NCI-H1105 (cell line): ENCODE results near the gene BCR.

Experiments used
- DNase-seq: peaks from one replicate; lab custom pipeline; 2025; lab: John Stamatoyannopoulos, UW

The BCR gene

DNA sequence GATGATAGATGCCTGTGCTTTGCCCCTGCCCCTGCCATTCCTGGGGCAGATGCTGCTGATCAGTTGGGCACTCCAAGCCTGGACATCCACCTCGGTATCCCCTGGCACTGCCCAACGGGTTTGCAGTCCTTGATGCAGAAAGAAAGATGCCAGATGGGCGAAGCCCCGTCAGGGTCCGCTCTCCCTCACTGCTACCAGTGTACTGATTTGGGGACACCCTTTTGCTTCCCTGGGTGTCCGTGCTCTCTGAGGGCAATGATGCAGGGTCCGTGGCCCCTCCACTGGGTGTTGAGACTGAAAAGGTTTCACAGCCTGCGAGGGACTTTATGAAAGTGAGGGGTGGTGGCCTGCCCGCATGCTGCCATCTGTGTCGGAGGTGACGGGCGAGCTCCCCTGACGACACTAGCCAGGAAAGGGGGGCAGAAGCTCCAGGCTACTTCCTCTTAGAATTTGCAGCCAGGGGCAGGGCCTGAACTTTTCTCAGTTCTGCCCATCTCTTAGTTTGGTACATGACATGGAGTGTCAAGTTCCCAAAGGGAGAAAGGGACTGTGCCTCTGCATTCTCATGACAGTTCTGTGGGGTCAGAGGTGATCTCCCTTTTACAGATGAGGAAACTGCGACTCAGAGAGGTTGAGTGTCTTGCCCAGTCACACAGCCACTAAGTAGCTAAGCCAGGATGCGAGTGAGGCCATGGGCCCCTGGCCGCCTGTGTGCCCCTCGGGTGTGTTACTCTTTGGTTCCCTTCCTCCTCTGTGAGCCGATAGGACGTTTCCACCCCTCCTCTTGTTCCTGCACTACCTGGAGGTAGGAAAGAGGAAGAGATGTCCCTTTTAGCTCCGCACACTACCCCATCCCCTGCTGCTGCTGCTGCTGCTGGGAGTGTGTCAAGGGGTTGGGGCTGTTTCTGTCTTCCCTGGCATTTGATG lies 96.6 kb downstream of the BCR start:
- no peak for DNase-seq

DNA sequence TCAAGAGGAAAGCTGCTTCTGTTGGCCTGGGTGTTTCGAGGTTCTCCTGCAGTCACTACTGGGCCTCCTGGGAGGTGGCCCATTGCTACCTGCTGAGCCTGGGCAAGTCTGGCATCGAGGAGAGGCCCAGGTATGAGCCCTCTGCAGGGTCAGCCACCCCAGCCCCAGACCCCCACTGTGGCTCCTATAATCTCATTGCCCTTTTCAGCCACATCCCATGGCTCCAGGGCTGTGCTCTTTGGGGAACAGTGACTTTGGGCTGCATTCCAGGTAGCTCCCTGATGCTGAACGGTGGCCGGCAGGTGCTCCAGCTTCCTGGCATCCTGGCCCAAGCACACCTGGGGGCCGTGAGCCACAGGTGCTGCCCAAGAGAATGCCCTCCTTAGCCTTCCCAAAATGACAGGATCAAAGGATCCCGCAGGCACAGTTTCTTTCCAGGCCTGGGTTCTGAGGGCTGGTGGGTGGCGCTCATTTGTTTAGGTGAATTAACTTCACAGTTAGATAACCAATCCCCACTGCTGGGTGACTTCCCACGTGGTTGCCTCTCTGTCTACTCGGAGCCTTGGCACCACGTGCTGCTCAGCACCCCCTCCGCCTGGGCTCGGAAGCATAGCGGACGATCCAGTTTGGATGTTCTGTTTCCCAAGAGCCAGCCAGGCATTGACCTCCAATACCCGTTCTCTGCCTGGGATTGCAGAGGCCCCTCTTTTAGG lies 97.4 kb downstream of the BCR start:
- no peak for DNase-seq

DNA sequence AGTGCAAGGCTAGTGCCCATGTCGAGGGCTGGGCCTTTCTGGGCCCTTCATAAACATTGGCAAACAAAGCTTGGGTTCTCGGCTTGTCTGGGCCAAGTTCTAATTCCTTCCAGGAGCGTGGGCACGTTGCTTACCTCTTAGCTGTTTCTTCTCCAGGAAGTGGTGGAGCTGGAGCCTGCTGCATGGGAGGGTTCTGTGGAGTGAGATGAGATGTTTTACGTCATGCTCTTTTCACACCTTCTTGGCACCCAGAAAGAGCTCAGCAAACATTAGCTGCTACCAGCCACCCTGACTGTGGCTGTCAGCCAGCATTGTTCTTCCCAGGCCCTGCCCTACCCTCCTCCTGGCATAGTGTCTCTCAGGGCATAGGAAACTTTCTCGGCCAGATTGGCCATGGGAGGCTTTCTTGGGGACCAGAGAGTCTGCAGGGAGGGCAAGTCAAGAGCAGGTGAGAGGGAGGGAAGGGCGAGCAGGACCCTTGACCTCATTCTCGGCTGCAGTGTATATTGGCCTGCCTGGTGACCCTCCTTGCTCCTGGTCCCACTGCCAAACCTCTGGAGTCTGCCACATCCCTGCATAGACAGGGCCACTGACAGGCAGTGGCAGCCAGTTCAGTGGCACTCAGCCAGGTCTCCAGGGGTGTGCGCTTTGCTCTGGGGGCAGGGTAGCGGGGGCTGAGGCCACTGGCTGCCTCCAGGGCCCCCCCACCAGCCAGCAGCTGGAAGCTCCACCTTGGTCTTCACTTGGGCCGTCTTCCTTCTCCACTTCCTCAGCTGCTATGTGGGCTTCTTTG lies 98.8 kb downstream of the BCR start:
- DNase-seq = peak; percentile 19

DNA sequence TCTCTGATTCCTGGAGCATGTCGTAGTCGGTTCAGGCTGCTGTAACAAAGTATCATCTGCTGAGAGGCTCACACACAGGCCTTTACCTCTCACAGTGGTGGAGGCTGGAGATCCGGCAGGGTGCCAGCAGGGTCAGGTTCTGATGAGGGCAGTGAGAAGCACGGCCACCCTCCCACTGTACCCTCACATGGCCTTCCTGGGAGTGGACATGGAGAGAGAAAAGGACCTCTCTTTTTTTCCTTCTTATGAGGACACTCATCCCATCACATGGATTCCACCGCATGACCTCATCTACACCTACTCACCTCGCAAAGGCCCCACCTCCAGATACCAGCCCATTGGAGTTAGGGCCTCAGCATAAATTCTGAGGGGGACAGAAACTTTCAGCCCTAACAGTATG lies 99.5 kb downstream of the BCR start:
- no peak for DNase-seq

DNA sequence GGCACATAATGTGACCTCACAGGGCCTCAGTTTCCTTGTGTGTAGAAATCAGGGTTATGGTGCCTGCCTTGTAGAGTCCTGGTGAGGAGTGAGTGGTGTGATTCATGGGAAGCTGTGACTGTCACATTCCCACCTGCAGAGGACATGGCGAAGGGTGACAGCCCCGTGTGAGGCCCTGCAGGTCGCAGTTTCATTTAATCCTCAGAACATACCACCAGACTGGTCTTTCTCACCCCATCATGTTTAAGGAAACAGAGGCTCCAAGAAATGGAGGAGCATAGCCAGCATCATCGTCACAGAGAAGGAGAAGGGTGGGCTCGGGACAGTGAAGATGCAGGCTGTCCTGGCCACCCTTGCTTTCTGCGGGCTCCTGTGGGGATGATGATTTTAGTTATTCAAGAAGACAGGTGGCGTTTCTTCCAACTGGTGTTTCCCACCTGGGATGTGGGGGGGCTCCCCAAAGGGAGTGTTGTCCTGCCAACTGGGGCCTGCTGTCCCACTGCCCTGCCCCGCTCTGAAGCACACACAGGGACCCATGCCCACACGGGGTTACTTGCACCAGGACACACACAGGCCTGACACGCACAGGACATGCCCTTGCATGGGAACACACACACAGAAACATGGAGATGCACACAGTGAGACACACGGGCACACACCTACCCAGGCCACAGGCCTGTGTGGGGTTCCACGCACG lies 100.2 kb downstream of the BCR start:
- DNase-seq = no peak

DNA sequence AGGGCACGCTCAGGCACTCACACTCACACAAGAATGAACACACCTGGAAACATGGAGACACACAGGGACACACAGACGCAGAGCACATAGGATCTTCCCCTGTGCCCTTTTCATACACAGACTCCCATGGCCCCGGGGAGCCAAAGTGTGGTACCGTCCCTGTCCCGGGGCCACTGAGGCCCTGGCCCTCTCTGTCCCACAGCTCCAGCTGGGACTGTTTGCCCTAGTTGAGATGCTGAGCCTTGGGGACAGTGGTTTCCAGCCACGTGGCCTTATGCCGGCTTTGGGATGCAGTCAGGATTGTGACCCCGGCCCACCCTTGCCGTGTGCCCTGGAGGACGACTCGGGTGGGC lies 100.7 kb downstream of the BCR start:
- no peak for DNase-seq

DNA sequence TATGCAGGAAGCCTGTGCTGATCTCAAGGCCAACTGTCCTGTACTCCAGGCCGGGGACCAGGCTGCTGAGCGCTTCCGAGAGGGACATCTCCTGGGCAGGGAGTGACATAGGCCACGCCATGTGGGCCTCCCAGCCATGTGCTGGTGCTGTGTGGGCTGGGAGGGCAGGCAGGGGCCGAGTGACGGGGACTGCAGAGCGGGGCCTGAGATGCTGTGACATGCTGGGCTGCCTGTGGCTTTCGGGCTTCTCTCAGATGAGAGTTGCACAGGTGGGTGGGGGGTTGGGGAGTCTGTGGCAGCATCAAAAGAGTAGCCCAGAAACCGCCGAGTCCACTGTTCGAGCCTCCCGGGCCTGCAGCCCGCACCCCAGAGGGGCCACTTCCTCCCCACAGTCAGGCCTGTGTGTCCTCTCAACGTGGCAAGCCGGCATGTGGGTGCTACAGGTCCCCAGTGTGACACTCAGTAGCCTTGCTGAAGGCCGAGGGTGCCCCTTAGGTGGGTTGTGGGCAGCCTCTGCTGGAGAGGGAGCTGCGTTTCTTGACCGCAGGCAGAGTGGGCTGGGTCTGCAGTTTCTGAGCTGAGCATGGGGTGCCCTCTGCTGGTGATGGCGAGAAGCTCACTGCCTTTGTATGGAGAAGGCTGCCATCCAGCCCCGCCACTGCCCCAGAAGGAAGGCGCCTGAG lies 101.2 kb downstream of the BCR start:
- peak; percentile 61 for DNase-seq

DNA sequence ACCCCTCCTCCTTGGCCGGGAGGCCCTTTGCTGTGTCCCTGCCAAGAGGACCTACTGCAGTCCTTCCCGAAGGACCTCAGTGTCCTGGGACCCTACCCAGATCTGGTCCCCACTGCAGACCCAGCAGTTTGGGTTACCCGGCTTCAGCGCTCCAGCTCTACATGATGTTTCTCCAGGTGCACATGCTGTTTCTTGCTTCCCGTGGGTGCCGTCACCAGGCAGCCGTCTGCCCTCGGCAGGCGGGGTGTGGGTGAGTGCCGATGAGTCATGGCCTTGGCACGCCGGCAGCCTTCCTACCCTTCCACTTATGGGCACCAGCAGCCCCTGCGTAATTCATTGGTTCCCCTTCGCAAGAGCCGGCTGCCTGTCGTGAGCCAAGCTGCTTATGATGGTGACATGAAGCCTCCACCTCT lies 101.8 kb downstream of the BCR start:
- no peak for DNase-seq

DNA sequence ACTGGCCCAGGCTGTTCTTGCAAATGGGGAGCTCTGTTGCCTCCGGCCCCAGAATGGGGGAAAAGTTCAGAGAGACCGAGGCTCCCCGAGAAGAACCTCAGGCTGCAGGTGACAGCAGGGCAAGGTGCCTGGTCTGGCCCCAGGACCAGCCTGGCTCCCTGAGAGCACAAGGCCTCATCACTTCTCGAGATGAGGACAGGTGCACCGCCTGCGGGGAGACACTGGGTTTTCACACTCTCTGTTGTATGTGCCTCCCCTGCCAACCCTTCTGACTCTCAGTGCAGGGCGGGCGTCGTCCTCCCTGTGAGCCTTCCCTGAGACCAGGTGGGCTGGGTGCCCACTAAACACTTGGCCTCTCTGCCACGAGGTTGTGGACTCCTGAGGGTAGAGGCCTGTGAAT lies 102.2 kb downstream of the BCR start:
- no peak for DNase-seq

DNA sequence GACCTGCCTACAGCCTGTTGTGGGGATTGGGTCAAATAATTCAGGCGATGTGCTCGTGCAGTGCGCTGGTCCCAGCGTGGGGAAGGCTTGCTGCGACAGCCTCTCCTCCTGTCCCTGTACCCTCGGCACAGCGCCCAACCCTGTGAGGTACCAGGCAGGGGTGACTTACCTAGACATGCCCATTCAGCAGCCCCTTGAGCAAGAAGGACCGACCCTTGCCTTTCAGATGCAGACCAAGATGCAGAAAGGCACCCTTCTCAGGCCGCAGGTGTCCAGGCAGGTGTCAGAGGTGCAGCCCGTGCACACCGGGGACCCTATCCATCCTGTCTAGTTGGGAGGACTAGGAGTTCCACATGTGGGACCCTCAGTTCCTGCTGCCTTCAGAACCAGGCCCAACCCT lies 102.7 kb downstream of the BCR start:
- no peak for DNase-seq

DNA sequence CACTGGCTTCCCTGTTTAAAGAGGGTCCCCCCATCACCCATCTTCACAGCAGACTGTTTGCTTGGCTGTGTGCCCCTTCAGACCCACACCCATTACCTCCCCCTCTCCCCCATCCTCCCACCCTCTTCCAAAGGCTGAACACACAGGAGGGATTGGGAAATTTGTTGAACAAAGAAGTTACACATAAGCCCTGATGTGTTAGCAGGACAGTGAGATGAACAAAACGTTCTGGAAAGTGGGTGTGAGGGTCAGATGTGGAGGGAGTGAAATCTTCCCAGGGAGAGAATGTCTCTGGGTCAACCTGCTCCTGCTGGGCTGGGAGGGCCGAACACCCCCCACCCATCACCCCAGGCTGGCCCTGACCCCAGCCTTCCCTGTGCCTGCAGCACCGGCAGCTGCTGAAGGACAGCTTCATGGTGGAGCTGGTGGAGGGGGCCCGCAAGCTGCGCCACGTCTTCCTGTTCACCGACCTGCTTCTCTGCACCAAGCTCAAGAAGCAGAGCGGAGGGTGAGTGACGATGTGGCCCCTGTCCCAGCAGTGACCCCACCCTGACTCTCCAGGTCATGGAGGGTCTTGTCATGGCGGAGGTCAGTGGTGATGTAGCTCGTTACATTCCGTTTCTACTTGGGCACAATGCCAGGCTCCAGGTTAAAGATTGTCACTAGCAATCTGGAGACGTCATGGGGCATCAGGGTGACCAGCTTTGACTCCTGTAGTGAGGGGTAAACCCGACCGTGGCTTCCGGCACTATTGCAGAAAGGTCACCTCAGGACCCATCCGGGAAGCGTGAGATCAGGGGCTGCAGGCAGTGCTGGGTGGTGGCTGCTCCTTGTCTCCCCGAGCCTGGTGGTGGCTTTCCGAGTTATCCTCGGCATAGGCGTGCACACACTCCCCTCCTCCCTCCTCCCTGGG lies 103.5 kb downstream of the BCR start:
- DNase-seq = no peak

DNA sequence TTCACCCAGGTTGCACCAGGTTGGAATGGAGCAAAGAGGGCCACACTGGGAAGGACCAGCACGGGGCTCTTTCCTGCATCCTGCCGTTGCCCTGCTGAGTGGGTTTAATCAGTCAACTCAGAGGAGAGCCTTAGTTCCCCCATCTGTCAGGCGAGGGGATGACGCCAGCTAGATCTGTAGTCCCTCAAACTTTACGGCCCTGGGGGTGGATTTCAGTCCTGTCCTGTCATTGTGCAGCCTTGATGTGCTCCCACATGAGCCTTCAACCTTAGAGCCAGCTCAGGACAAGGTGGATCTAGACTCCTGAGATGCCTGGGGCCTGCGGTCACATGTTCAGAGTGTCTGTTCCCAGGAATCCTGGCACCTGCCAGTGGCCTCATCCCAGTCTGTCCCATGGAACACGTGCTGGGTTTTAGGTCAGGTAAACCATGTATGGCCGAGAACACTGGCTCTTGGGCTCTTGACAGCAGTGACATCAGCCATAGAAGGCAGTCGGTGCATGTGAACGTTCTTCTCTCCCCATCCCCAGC lies 104.3 kb downstream of the BCR start:
- no peak for DNase-seq

DNA sequence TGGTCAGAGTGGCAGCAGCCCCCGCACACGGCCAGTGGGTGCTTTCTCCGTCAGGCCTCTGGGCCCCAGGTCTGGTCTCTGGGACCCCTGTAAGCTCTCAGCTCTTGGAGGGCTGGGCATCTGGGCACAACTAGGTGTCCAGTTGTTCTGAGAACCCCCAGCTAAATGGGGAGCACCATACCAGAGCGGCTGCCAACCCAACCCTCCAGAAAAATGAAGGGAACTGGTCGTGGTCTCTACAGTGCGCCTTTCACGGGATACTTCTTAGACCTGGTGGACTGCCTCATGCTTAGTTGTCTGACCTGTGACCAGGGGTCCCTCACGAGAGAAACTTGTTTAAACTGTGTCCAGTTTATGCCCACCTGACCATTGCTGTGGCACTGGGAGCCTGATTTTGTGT lies 104.9 kb downstream of the BCR start:
- no peak for DNase-seq

DNA sequence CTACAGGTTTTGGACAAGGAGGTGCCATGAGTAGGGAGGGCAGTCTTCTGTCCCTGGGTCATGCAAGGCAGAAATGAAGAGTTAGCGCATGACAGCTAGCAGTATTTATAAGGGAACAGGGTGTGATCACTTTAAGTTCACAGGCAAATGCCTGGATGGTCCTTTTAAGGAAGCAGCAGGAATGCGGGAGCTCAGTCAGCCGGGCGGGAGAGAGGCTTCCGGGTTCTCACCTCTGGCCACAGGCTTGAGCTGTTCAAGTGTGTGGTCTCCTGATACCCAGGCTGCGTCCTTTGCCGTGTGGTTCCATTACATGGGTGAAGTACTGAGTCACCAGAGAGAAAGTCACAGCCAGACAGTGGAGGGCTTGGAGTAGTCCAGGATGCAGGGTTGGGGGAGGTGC lies 105.4 kb downstream of the BCR start:
- no peak for DNase-seq

DNA sequence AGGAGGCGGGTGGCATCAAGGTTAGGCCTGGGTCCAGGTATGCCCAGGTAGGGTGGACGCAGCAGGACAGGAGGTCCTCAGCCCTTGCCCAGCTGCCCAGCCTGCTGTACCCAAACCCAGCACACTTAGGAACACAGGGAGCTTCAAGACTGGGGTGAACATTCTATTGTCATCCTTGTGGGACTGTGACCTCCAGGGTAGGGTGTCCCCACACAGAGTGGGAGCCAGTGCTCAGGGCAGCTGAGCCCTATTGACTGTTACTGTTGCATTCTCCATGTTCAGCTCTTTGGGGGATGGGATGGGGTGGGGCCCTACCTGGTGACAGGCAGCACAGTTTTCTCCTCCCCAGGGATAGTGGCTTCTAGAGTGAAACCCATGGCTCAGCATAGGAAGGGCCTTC lies 106.0 kb downstream of the BCR start:
- no peak for DNase-seq

DNA sequence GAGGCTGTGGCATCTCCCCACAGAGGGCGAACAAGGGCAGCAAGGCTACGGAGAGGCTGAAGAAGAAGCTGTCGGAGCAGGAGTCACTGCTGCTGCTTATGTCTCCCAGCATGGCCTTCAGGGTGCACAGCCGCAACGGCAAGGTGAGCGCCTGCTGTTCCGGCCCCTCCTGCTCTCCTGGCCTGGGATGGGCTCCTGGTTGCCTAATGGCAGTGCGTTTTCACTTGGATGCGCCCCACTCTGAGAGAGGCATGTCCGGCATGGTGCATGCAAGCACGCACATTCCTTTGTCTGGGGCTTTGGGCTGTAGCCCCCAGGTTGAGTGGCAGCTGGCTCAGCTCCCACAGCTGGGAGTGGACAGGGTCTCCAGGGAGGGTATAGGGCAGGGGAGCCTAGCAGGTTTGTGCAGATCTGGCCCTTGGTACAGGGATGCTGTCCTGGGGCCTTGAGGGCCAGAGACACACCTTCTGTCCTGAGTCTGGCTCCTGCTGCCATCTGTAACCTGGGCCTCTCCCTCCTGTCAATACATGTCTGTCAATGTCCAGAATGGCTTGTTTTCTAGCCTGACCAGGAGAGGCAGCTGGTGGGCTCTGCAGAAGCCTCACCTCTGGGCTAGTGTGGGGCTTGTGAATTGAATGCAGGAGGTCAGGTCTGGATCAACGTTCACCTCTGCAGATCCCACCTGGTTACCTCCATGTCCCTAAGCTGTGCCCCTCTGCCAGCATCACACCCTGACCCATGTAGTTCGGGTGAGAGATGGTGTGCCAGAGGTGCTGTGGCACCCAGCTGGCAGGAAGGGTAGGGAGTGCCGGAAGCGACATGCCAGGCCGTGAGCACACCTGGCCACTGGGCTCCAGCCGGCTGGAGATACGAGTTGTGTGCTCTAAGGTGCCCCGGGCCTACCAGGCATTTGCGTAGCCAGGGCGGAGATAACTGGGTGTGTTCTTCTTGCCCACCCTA lies 107.1 kb downstream of the BCR start:
- DNase-seq = no peak

DNA sequence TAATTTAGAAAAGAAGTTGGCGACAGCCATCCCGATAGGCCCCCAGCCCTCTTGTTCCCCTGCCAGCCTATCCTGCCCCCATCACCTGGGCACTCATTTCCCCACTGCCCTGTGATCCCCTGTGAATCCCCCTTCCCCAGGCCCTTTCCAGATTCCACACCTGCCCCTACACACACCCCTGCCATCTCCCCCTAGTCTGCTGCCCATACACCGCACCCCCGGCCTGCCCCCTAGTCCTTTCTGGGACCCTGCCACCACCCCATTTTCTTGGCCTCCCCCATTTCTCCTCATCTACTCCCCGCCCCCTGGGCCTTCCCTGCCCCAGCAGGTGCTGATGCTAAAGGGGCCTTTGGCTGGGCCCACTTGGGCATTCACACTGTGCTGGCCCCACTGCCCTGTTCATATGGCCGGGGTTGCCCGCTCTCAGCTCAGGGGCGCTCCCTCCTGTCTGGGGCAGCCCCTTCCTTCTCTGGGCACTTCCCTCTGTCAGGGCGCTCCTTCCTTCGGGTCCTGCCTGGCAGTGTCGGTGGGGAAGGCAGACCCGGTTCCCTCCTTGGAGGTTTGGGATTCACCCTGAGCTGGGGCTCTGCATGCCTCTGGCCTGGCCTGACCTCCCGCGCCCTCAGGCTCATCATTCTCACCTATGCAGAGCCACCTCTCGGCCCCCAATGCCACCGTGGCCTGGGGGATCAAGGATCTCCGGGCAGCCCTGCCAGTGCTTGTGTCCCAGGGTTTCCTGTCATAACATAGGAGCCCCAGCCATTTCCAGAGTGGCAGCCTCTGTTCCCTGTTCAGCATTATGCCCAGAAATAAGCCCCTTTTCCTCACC lies 108.2 kb downstream of the BCR start:
- DNase-seq = no peak

DNA sequence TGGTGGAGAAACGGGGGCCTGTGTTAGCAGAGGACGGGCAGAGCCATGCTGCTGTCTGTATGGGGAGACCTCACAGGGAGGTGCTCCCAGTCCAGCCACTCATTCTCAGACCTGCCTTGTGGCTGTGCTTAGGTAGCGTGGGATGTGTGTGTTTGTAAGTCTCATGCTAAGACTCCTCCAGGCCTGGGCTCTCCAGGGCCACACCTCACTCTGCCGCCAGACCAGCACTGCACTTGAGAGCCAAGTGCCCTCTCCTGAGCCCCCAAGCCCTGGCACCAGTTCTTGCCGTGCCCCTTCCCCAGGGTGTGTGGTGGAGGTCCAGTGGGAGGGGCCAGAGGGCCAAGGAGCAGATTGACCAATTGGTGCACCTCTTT lies 108.8 kb downstream of the BCR start:
- no peak for DNase-seq
